Urothelium cell line (cell line): Measurements from ENCODE around the gene ARHGAP4.

Experiments
- DNase-seq: peaks from one replicate; pipeline ENCODE4 v3.0.0; 2011; ENCODE audit warnings: low spot score, mixed read lengths
- FAIRE-seq: peaks from 2 replicates; lab custom pipeline; 2011; peaks lifted over from hg19 to GRCh38; lab: Jason Lieb, UNC

ARHGAP4 gene

GRCh38 chrX:153947009-153947769 is 21.1 kb upstream of the ARHGAP4 start:
- DNase-seq, result peak; percentile 83
- no peak for FAIRE-seq

GRCh38 chrX:153945956-153946943 is 20.2 kb upstream of the ARHGAP4 start:
- DNase-seq, result no peak
- no peak for FAIRE-seq

- DNase-seq (no peak), FAIRE-seq (no peak)
Measured at GRCh38 chrX:153944800-153945150, 18.7 kb upstream of the ARHGAP4 start.

GRCh38 chrX:153944140-153944799 is 18.2 kb upstream of the ARHGAP4 start, which contains the start of gene RENBP:
Gene RENBP, minus strand, starts transcription at chrX:153944643. Its CDS starts 33 bp downstream, at chrX:153944610.
- no peak for FAIRE-seq
- no peak for DNase-seq

GRCh38 chrX:153941336-153942252 is 15.5 kb upstream of the ARHGAP4 start:
- DNase-seq (no peak), FAIRE-seq (no peak)

- FAIRE-seq, result no peak
- no peak for DNase-seq
Measured at GRCh38 chrX:153939573-153939972, 13.5 kb upstream of the ARHGAP4 start.

GRCh38 chrX:153938226-153938786 is 12.2 kb upstream of the ARHGAP4 start:
- no peak for DNase-seq
- no peak for FAIRE-seq

GRCh38 chrX:153937056-153937455 is 11.0 kb upstream of the ARHGAP4 start:
- FAIRE-seq (no peak), DNase-seq (no peak)

- FAIRE-seq (no peak), DNase-seq (no peak)
Measured at GRCh38 chrX:153935326-153935851, 9.3 kb upstream of the ARHGAP4 start.

- FAIRE-seq (peak; percentile 69), DNase-seq (peak; percentile 94)
Measured at GRCh38 chrX:153934762-153935325, 8.8 kb upstream of the ARHGAP4 start, which contains the start of gene NAA10. Gene NAA10, minus strand, starts transcription at chrX:153935037. Its CDS starts 133 bp downstream, at chrX:153934904.

GRCh38 chrX:153934148-153934761 is 8.2 kb upstream of the ARHGAP4 start:
- DNase-seq (no peak), FAIRE-seq (no peak)

GRCh38 chrX:153933748-153934147 is 7.7 kb upstream of the ARHGAP4 start:
- DNase-seq, result no peak
- FAIRE-seq, result no peak

- no peak for DNase-seq
- FAIRE-seq, result no peak
Measured at GRCh38 chrX:153932220-153932915, 6.3 kb upstream of the ARHGAP4 start.

- no peak for DNase-seq
- FAIRE-seq, result no peak
Measured at GRCh38 chrX:153931748-153932147, 5.7 kb upstream of the ARHGAP4 start.

GRCh38 chrX:153931151-153931550 is 5.1 kb upstream of the ARHGAP4 start:
- FAIRE-seq, result no peak
- DNase-seq, result no peak

- no peak for DNase-seq
Measured at GRCh38 chrX:153930011-153930910, 4.2 kb upstream of the ARHGAP4 start.

GRCh38 chrX:153929576-153929975 is 3.5 kb upstream of the ARHGAP4 start:
- FAIRE-seq (no peak), DNase-seq (no peak)

More at GRCh38 chrX:153930011-153930910, 4.2 kb upstream of the ARHGAP4 start:
- FAIRE-seq, result no peak
